K562 (cell line): ENCODE results near the gene PPP1R36. TPM values are rescaled to one million over a fixed set of nuclear protein-coding genes. Genes with fewer than 3 reads are reported as not detected.

Source experiments
- ATAC-seq: fragments of 200-7000 bp; cut with Tn5 transposase; 3 replicates; pipeline ENCODE4 v1.9.1; 2020; ENCODE audit warnings: moderate library complexity
- BruUV-seq: library from RNA; stranded (reverse); fragments of 400-500 nt; replicated peaks from 2 replicates; lab custom pipeline; 2021; lab: Mats Ljungman, UMichigan
- CTCF ChIA-PET: fragments of 300-600 bp; formaldehyde crosslinking; extraction: SDS; loops from one replicate; lab custom pipeline; 2021; ENCODE audit warnings: low intra/inter-chr PET ratio; lab: Yijun Ruan, JAX
- POLR2A ChIA-PET: fragments of 300-600, 350-650 bp; sonication (Branson Sonifier 250); formaldehyde crosslinking; extraction: SDS; loops from one replicate; lab custom pipeline; 2021; ENCODE audit warnings: antibody characterized with exemption, inconsistent platforms; lab: Yijun Ruan, JAX
- DNase-seq, 4 experiments: peaks; one replicate each; pipeline versions ENCODE4 v3.0.0 to v3.0.0-alpha.2; 2011 to 2018; ENCODE audit warnings: low spot score in 3 of 4, mixed read lengths in 3 of 4; ENCODE audit errors: extremely low read depth in 1 of 4
- FAIRE-seq: peaks from 2 replicates; lab custom pipeline; 2011; peaks lifted over from hg19 to GRCh38; lab: Jason Lieb, UNC
- H2AFZ ChIP-seq: 2 replicates; pipeline ENCODE4 v1.6.0; 2011; ENCODE audit warnings: low read depth, low read length, control low read depth, inconsistent platforms
- H3K27ac ChIP-seq: fragments of 200-600 bp; 3 replicates; pipeline ENCODE4 v1.8.0; 2011; ENCODE audit warnings: low read depth, mild to moderate bottlenecking, control low read depth, inconsistent platforms, low read length, moderate library complexity, mixed read lengths; ENCODE audit errors: extremely low read depth
- H3K27me3 ChIP-seq, 2 experiments: fragments of 300-600 bp in 1 of 2; 2 replicates in 1 of 2; 3 replicates in 1 of 2; pipeline versions ENCODE4 v1.6.0 to v1.8.0; 2011; ENCODE audit warnings: inconsistent platforms in 2 of 2, low read length in 2 of 2, mild to moderate bottlenecking in 1 of 2, mixed read lengths in 1 of 2, moderate library complexity in 1 of 2; ENCODE audit not compliant: control insufficient read depth in 2 of 2, insufficient read depth in 2 of 2
- H3K36me3 ChIP-seq: fragments of 300-600 bp; 3 replicates; pipeline ENCODE4 v1.8.0; 2011; ENCODE audit warnings: mild to moderate bottlenecking, low read length, inconsistent platforms; ENCODE audit not compliant: control insufficient read depth, insufficient read depth
- H3K4me1 ChIP-seq, 2 experiments: fragments of 200-600 bp in 1 of 2; replicated peaks in 1 of 2; 2 replicates in 1 of 2; 3 replicates in 1 of 2; pipeline versions ENCODE4 v1.5.1 to v1.8.0; 2011; ENCODE audit warnings: inconsistent platforms in 2 of 2, low read length in 2 of 2, mild to moderate bottlenecking in 1 of 2, mixed read lengths in 1 of 2, moderate library complexity in 1 of 2; ENCODE audit not compliant: control insufficient read depth in 2 of 2, insufficient read depth in 2 of 2
- H3K4me2 ChIP-seq: 2 replicates; pipeline ENCODE4 v1.6.1; 2011; ENCODE audit warnings: low read length, control low read depth, inconsistent platforms, mixed read lengths; ENCODE audit not compliant: insufficient read depth
- H3K4me3 ChIP-seq: fragments of 200-600 bp; sonication (generic), shearing (Covaris generic); 2 replicates; pipeline ENCODE4 v1.5.1; 2016; ENCODE audit warnings: control low read depth, inconsistent platforms
- H3K79me2 ChIP-seq: fragments of 200-600 bp; 3 replicates; pipeline ENCODE4 v1.8.0; 2011; ENCODE audit warnings: low read length, inconsistent platforms; ENCODE audit not compliant: control insufficient read depth, insufficient read depth
- H3K9ac ChIP-seq, 2 experiments: 2 replicates each; pipeline versions ENCODE4 v1.6.0 to v1.6.1; 2011; ENCODE audit warnings: low read depth in 2 of 2, low read length in 2 of 2, control low read depth in 1 of 2, inconsistent platforms in 1 of 2, mild to moderate bottlenecking in 1 of 2, mixed read lengths in 1 of 2; ENCODE audit not compliant: insufficient read depth in 1 of 2
- H3K9me1 ChIP-seq: one replicate; pipeline ENCODE4 v1.6.0; 2011; ENCODE audit warnings: inconsistent platforms, mild to moderate bottlenecking, low read length, moderate library complexity; ENCODE audit not compliant: control insufficient read depth, insufficient read depth
- H3K9me3 ChIP-seq: replicated peaks from 2 replicates; pipeline ENCODE4 v1.5.1; 2011; ENCODE audit warnings: low read depth, low read length, inconsistent platforms; ENCODE audit not compliant: control insufficient read depth, insufficient read depth
- H4K20me1 ChIP-seq: replicated peaks from 2 replicates; pipeline ENCODE4 v1.6.1; 2011; ENCODE audit warnings: low read length, inconsistent platforms, mixed read lengths; ENCODE audit not compliant: control insufficient read depth, insufficient read depth
- ARID1B ChIP-seq: fragments of 450-650 bp; IDR thresholded peaks from 2 replicates; pipeline ENCODE4 v1.6.1; 2016; ENCODE audit warnings: antibody characterized with exemption, mild to moderate bottlenecking, inconsistent platforms
- CTBP1 ChIP-seq: fragments of 450-650 bp; IDR thresholded peaks from 2 replicates; pipeline ENCODE4 v1.6.1; 2016; ENCODE audit warnings: borderline replicate concordance
- CXXC5 ChIP-seq: fragments of 250-450 bp; sonication (Bioruptor Pico); IDR thresholded peaks from 2 replicates; pipeline ENCODE4 v1.8.0; 2022; ENCODE audit warnings: inconsistent platforms, mild to moderate bottlenecking, moderate library complexity
- DPF2 ChIP-seq: fragments of 450-650 bp; IDR thresholded peaks from 2 replicates; pipeline ENCODE4 v1.6.1; 2016
- E2F8 ChIP-seq: fragments of 450-650 bp; IDR thresholded peaks from 2 replicates; pipeline ENCODE4 v1.7.1; 2018; ENCODE audit warnings: mild to moderate bottlenecking, low read depth; ENCODE audit not compliant: partially characterized antibody
- FOS ChIP-seq: IDR thresholded peaks from 3 replicates; pipeline ENCODE4 v1.6.1; 2011; ENCODE audit not compliant: insufficient read length; ENCODE audit errors: extremely low read depth
- MYC ChIP-seq, 2 experiments: fragments of 250-450 bp in 1 of 2; sonication (Bioruptor Pico) in 1 of 2; IDR thresholded peaks; 2 replicates each; pipeline versions ENCODE4 v1.5.1 to v1.6.1; 2012 to 2021; ENCODE audit warnings: low read depth in 2 of 2, borderline replicate concordance in 1 of 2, improper control_type of control experiment in 1 of 2, low read length in 1 of 2, mild to moderate bottlenecking in 1 of 2, moderate library complexity in 1 of 2
- OTX1 ChIP-seq: fragments of 450-650 bp; formaldehyde crosslinking; IDR thresholded peaks from 2 replicates; pipeline ENCODE4 v1.4.0; 2022; ENCODE audit warnings: mild to moderate bottlenecking
- PCBP1 ChIP-seq: fragments of 200-400 bp; formaldehyde crosslinking; IDR thresholded peaks from 2 replicates; pipeline ENCODE4 v1.6.1; 2018; ENCODE audit warnings: mild to moderate bottlenecking, low read depth, low read length; ENCODE audit not compliant: poor library complexity, severe bottlenecking
- RBM15 ChIP-seq: fragments of 200-400 bp; formaldehyde crosslinking; IDR thresholded peaks from 2 replicates; pipeline ENCODE4 v1.6.1; 2018; ENCODE audit warnings: mild to moderate bottlenecking, low read length, moderate library complexity; ENCODE audit not compliant: insufficient read depth
- TBL1XR1 ChIP-seq, 2 experiments: IDR thresholded peaks; 2 replicates each; pipeline ENCODE4 v1.6.1; 2012; ENCODE audit warnings: improper control_type of control experiment in 2 of 2, low read length in 2 of 2, mild to moderate bottlenecking in 1 of 2
- TEAD2 ChIP-seq: fragments of 450-650 bp; IDR thresholded peaks from 2 replicates; pipeline ENCODE4 v1.6.1; 2016; ENCODE audit warnings: missing genetic modification characterization, control low read depth, missing compliant biosample characterization
- XRCC5 ChIP-seq: fragments of 200-400 bp; formaldehyde crosslinking; IDR thresholded peaks from 2 replicates; pipeline ENCODE4 v1.6.1; 2017; ENCODE audit warnings: low read depth, mild to moderate bottlenecking, low read length
- ZNF165 ChIP-seq: fragments of 250-450 bp; sonication (Bioruptor Pico); IDR thresholded peaks from 2 replicates; pipeline ENCODE4 v1.4.0; 2020; ENCODE audit warnings: borderline replicate concordance
- ZNF444 ChIP-seq: fragments of 250-450 bp; sonication (Bioruptor Pico); IDR thresholded peaks from 2 replicates; pipeline ENCODE4 v1.4.0; 2020; ENCODE audit warnings: mild to moderate bottlenecking, moderate library complexity
- ZNF707 ChIP-seq: fragments of 250-450 bp; sonication (Bioruptor Pico); conservative IDR thresholded peaks from 2 replicates; pipeline ENCODE4 v1.8.0; 2022; ENCODE audit warnings: inconsistent platforms, mild to moderate bottlenecking, moderate library complexity
- ZNF764 ChIP-seq: fragments of 250-450 bp; sonication (Bioruptor Pico); IDR thresholded peaks from 2 replicates; pipeline ENCODE4 v1.4.0; 2020; ENCODE audit warnings: low read depth, mild to moderate bottlenecking, moderate library complexity
- WGBS: fragments of 100-300 bp; shearing (Covaris generic); methylation state at CpG from one replicate; pipeline ENCODE4 v1.1.6; 2016; ENCODE audit warnings: low coverage, mixed read lengths; ENCODE audit not compliant: insufficient coverage; ENCODE audit errors: missing lambda C conversion rate; 5-methylcytosine and 5-hydroxymethylcytosine counted together
- in situ Hi-C: fragments of 300-500 bp; cut with MboI; formaldehyde crosslinking; loops from 4 replicates; pipeline ENCODE4 v1.15.0; 2018; ENCODE audit warnings: inconsistent platforms, mixed read lengths
- intact Hi-C: fragments of 100-400 bp; cut with micrococcal nuclease; formaldehyde crosslinking; loops from 2 replicates; pipeline ENCODE4 v1.14.2; 2022
- polyA plus RNA-seq, 8 experiments: library from polyadenylated mRNA; depleted of rRNA in 4 of 8; stranded (reverse) in 5 of 8; unstranded in 3 of 8; fragments of >200 nt; fragmentation: Nextera tagmentation in 2 of 8; fragmentation: Illumina TruSeq in 1 of 8; extraction: Ambion mirVana in 2 of 8; extraction: Trizol in 1 of 8; gene quantifications; 2 replicates each; pipeline versions ENCODE4 v1.2.1 to v1.2.3, GENCODE V29; 2011 to 2014; ENCODE audit warnings: inconsistent platforms in 1 of 8, missing spikeins in 1 of 8
- total RNA-seq, 7 experiments: library from RNA; depleted of rRNA in 6 of 7; stranded (reverse); fragments of >200 nt in 6 of 7; fragmentation: Illumina TruSeq in 2 of 7; extraction: Trizol in 2 of 7; gene quantifications; 2 replicates each; pipeline versions ENCODE4 v1.2.1 to v1.2.3, GENCODE V29; 2011 to 2021; ENCODE audit warnings: low replicate concordance in 1 of 7
- TF ChIP-seq, protein P1 (sequence below): fragments of 450-650 bp; IDR thresholded peaks from 2 replicates; pipeline ENCODE4 v1.6.1; 2016; ENCODE audit warnings: mild to moderate bottlenecking

The PPP1R36 gene
- total and polyA plus RNA-seq, 9 of the 15 experiments (the other 6 are each of a cell fraction or from before 2014, with no cell fraction given): 0.29 TPM; not detected in 8

- TF ChIP-seq RBM15 (no peak), TBL1XR1 (IDR thresholded peaks at IDR 0.05; ENCODE audit: low read length in 2 of 2) (no peak), ZNF764 (CRISPR knock-in tag) (no peak)
These were observed 36.5 kb upstream of the PPP1R36 start (continued) for GRCh38 chr14:64513271-64513670.

DNA sequence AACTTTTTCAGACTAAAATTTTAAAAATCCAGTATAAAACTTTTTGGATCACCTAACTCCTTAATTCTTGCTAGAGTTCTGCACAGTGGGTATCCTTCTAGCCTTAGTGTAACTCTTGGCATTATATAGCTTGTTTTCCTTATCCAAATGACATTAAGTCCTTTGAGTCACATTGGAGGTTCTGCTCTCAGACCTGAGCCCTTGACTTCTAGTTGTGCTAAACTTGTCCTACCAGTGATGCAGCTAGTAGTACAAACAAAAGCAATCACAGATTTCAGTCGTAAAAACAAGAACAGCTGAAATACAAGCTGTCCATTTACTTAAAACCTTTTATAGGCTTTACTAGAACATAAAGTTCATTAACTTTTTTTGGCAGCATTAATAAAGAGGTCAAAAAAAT lies 34.7 kb upstream of the PPP1R36 start:
- no peaks in the 10 kb centered on the region for H3K9me3 ChIP-seq
- CTCF ChIA-PET: no interaction called here
- peaks cover 0 to 10% of the 10 kb centered on the region in 2 experiments; a peak in 2 of 5 replicates for H3K4me1 ChIP-seq
- POLR2A ChIA-PET: no interaction called here
- WGBS: 50% methylated on average over 1 of the region's 1 CpG
- no peaks in the 10 kb centered on the region for H3K36me3 ChIP-seq
- ATAC-seq (no peak), FAIRE-seq (no peak), DNase-seq (no peak)
- no peak overlapping the region for H2AFZ ChIP-seq
- no peaks in the 10 kb centered on the region for H4K20me1 ChIP-seq
- no peak overlapping the region for H3K4me2 ChIP-seq
- H3K79me2 ChIP-seq: peaks cover 12% of the 10 kb centered on the region
- H3K27ac ChIP-seq: no peak overlapping the region
- intact Hi-C loops: no loop called here
- H3K27me3 ChIP-seq: no peaks in the 10 kb centered on the region
- no TSS peak for BruUV-seq
- in situ Hi-C loops: no loop called here
- no peaks in the 10 kb centered on the region for H3K9me1 ChIP-seq
- no peak overlapping the region for H3K9ac ChIP-seq
- no peak overlapping the region for H3K4me3 ChIP-seq
- TF ChIP-seq ZNF707 (CRISPR knock-in tag) (no peak), XRCC5 (no peak), OTX1 (CRISPR knock-in tag) (no peak), TEAD2 (tag) (no peak), ZNF444 (CRISPR knock-in tag) (no peak), ZNF165 (CRISPR knock-in tag) (no peak), E2F8 (no peak), ARID1B (no peak), CTBP1 (no peak), MYC (IDR thresholded peaks at IDR 0.05; ENCODE audit: low read depth, low read length) (no peak), MYC (CRISPR knock-in tag; IDR thresholded peaks at IDR 0.05; ENCODE audit: borderline replicate concordance, low read depth) (no peak), FOS (no peak), PCBP1 (no peak), DPF2 (no peak), CXXC5 (CRISPR knock-in tag) (no peak)
- TF ChIP-seq, protein P1, sequence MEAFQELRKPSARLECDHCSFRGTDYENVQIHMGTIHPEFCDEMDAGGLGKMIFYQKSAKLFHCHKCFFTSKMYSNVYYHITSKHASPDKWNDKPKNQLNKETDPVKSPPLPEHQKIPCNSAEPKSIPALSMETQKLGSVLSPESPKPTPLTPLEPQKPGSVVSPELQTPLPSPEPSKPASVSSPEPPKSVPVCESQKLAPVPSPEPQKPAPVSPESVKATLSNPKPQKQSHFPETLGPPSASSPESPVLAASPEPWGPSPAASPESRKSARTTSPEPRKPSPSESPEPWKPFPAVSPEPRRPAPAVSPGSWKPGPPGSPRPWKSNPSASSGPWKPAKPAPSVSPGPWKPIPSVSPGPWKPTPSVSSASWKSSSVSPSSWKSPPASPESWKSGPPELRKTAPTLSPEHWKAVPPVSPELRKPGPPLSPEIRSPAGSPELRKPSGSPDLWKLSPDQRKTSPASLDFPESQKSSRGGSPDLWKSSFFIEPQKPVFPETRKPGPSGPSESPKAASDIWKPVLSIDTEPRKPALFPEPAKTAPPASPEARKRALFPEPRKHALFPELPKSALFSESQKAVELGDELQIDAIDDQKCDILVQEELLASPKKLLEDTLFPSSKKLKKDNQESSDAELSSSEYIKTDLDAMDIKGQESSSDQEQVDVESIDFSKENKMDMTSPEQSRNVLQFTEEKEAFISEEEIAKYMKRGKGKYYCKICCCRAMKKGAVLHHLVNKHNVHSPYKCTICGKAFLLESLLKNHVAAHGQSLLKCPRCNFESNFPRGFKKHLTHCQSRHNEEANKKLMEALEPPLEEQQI: no peak
